ENCODE measurements around the gene MPDU1. TPM values are rescaled to one million over a fixed set of nuclear protein-coding genes. Genes with fewer than 3 reads are reported as not detected.

MPDU1 gene
- total RNA-seq = 60.1 and 64.1 TPM in 2 replicates

DNA sequence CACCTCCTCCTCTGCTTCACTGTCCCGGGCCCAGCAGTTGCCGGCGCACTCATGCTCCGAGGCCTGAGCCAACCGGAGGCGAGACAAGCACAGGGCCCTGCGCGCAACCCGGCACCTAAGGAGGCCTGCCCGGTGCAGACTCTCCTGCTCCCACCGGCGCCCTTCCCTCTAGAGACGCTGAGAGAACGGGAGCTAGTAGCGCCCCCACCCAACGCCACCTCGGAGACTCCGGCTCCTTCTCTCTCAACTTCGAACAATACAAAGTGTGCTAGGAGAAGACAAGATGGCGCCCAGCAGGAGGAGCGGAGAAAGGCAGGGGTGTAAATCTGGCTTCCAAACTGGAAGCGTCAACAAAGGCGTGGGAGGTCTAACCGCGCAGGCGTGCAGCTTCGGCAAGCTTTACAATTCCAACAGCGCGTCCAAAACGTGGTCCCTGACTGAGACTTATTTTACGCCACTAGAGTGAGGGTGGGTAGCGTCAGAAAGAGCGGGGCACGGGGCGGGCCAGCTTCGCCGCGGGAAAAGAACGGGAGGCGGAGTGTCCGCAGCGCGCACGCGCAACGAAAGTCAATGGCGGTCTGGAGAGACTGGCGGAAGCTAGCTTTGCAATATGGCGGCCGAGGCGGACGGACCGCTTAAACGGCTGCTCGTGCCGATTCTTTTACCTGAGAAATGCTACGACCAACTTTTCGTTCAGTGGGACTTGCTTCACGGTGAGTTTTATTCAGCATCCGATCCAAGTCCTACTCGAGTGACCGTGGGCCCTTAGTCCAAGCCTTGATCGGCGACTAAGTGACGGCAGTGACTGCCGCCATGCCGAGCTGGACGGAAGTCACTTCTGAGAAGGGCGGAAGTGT lies at the start of gene MPDU1:
MPDU1 (plus strand) TSS at position 600 of the 857 bp plus-strand sequence; CDS start at position 611, 11 bp downstream.
- peaks cover 60% of the 10 kb centered on the region for H3K4me1 ChIP-seq (ENCODE audit: insufficient read depth, low read length)

DNA sequence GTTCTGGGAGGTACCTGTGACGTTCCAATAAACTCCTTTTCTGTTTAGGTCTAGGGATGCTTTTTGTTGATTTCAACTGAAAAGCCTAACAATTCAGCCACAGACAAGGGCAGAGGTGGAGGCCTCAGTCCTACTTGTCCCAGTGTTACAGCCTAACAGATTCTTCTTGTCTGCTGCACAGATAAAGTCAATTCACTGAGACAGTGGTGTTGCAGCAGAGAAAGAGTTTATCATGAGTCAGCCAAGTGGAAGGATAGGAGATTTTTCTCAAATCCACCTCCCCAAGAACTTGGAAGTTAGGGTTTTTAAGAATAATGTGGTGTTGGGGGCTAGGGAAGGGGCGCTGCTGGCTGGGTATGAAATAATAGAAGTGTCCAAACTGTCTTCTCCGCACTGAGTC lies 45.6 kb upstream of the MPDU1 start:
- H3K27ac ChIP-seq (ENCODE audit: low read depth, low read length) = no peak overlapping the region
- H3K36me3 ChIP-seq (ENCODE audit: insufficient read depth, low read length) = no peaks in the 10 kb centered on the region
- DNase-seq (ENCODE audit: insufficient read length, low spot score, missing footprints) = no peak
- H4K20me1 ChIP-seq (ENCODE audit: insufficient read depth, low read length) = no peaks in the 10 kb centered on the region
- no peak overlapping the region for H3K4me2 ChIP-seq (ENCODE audit: insufficient read depth, low read length)
- H3K79me2 ChIP-seq (ENCODE audit: insufficient read depth, low read length) = no peaks in the 10 kb centered on the region
- H3K4me1 ChIP-seq (ENCODE audit: insufficient read depth, low read length) = peaks cover 3% of the 10 kb centered on the region
- H2AFZ ChIP-seq (ENCODE audit: low read length) = no peak overlapping the region
- peaks cover 10% of the 10 kb centered on the region for H3K9me3 ChIP-seq (ENCODE audit: low read depth, low read length)
- no peak overlapping the region for H3K4me3 ChIP-seq (ENCODE audit: insufficient read depth, low read length)
- peaks cover 5% of the 10 kb centered on the region for H3K27me3 ChIP-seq (ENCODE audit: insufficient read depth, low read length)
- no peak for TF ChIP-seq CTCF (IDR thresholded peaks at IDR 0.05; ENCODE audit: extremely low read depth, low read depth, low read length)

More for the DNA sequence above, at the start of gene MPDU1:
- Histone ChIP-seq H3K27ac (ENCODE audit: low read depth, low read length) (peak within 1 kb of the TSS; percentile 99), H4K20me1 (ENCODE audit: insufficient read depth, low read length) (peaks cover 15% of the 10 kb centered on the region), H3K27me3 (ENCODE audit: insufficient read depth, low read length) (no peaks in the 10 kb centered on the region), H3K4me3 (ENCODE audit: insufficient read depth, low read length) (peak within 1 kb of the TSS; percentile 92), H3K36me3 (ENCODE audit: insufficient read depth, low read length) (peaks cover 13% of the 10 kb centered on the region), H3K79me2 (ENCODE audit: insufficient read depth, low read length) (peaks cover 59% of the 10 kb centered on the region), H3K9me3 (ENCODE audit: low read depth, low read length) (no peaks in the 10 kb centered on the region), H2AFZ (ENCODE audit: low read length) (peak within 1 kb of the TSS; percentile 98), H3K4me2 (ENCODE audit: insufficient read depth, low read length) (peak within 1 kb of the TSS; percentile 97)
- no peak for TF ChIP-seq CTCF (IDR thresholded peaks at IDR 0.05; ENCODE audit: extremely low read depth, low read depth, low read length)
- DNase-seq (ENCODE audit: insufficient read length, low spot score, missing footprints) = peak; percentile 98

GRCh38 chr17:7538891-7539545 lies 44.6 kb upstream of the MPDU1 start:
- Histone ChIP-seq H2AFZ (ENCODE audit: low read length) (no peak overlapping the region), H3K4me2 (ENCODE audit: insufficient read depth, low read length) (no peak overlapping the region)

More at GRCh38 chr17:7538891-7539545, 44.6 kb upstream of the MPDU1 start:
- DNase-seq (ENCODE audit: insufficient read length, low spot score, missing footprints) = no peak
- Histone ChIP-seq H3K4me3 (ENCODE audit: insufficient read depth, low read length) (no peak overlapping the region), H4K20me1 (ENCODE audit: insufficient read depth, low read length) (no peaks in the 10 kb centered on the region), H3K27ac (ENCODE audit: low read depth, low read length) (no peak overlapping the region), H3K27me3 (ENCODE audit: insufficient read depth, low read length) (peaks cover 14% of the 10 kb centered on the region), H3K9me3 (ENCODE audit: low read depth, low read length) (peaks cover 10% of the 10 kb centered on the region), H3K79me2 (ENCODE audit: insufficient read depth, low read length) (no peaks in the 10 kb centered on the region), H3K36me3 (ENCODE audit: insufficient read depth, low read length) (no peaks in the 10 kb centered on the region), H3K4me1 (ENCODE audit: insufficient read depth, low read length) (peaks cover 3% of the 10 kb centered on the region)
- TF ChIP-seq CTCF (IDR thresholded peaks at IDR 0.05; ENCODE audit: extremely low read depth, low read depth, low read length) = no peak

Measured in osteoblast (primary cell).